ENCODE measurements around the gene CTNND2.

Gene CTNND2

DNA sequence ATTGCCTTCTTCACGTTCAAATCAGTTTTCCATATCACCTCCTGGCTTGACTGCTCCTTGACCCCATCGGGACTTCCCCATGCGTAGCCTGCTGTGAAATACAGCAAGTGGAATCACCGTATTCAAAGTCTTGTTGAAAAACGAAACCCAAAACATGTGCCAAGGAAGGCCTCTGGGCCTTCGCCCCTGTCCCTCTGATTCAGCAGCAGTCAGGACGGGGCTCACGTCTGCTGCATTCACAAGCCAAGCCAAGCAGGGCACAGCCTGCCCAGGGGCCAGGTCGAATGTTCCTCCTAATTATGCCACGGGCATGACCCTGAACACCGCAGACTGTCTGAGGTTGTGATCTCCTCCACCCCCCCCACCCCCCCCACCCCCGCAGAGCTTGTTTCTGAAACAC lies 960 bp upstream of the CTNND2 start:
- peak overlapping the region; percentile 29; the same call in 1 of the 2 replicates for H3K4me2 ChIP-seq (ENCODE audit: low read length)
- H3K27ac ChIP-seq (ENCODE audit: low read depth, low read length), result no peak overlapping the region
- H3K9me2 ChIP-seq (replicated peaks; ENCODE audit: control insufficient read depth, low read length), result no peaks in the 10 kb centered on the region
- no peaks in the 10 kb centered on the region for H3K36me3 ChIP-seq (ENCODE audit: control insufficient read depth, low read length)
- no peaks in the 10 kb centered on the region for H4K20me1 ChIP-seq (ENCODE audit: control insufficient read depth, insufficient read depth, low read depth, low read length)
- H3F3A ChIP-seq (ENCODE audit: control insufficient read depth, insufficient read depth), result no peaks in the 10 kb centered on the region
- H3K4me1 ChIP-seq (ENCODE audit: control insufficient read depth, low read length), result peaks cover 9% of the 10 kb centered on the region; the same call in 1 of the 2 replicates
- TF ChIP-seq, protein P1, sequence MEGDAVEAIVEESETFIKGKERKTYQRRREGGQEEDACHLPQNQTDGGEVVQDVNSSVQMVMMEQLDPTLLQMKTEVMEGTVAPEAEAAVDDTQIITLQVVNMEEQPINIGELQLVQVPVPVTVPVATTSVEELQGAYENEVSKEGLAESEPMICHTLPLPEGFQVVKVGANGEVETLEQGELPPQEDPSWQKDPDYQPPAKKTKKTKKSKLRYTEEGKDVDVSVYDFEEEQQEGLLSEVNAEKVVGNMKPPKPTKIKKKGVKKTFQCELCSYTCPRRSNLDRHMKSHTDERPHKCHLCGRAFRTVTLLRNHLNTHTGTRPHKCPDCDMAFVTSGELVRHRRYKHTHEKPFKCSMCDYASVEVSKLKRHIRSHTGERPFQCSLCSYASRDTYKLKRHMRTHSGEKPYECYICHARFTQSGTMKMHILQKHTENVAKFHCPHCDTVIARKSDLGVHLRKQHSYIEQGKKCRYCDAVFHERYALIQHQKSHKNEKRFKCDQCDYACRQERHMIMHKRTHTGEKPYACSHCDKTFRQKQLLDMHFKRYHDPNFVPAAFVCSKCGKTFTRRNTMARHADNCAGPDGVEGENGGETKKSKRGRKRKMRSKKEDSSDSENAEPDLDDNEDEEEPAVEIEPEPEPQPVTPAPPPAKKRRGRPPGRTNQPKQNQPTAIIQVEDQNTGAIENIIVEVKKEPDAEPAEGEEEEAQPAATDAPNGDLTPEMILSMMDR (IDR thresholded peaks at IDR 0.05; ENCODE audit: low read depth, low read length, poor library complexity, severe bottlenecking), result no peak
- no peak for TF ChIP-seq EZH2phosphoT487 (IDR thresholded peaks at IDR 0.05; ENCODE audit: borderline replicate concordance, low read length)
- peaks cover 8% of the 10 kb centered on the region; the same call in 1 of the 2 replicates for H3K79me2 ChIP-seq (ENCODE audit: control insufficient read depth, low read length)
- no peak overlapping the region; the same call in 1 of the 2 replicates for H3K4me3 ChIP-seq (ENCODE audit: low read length)
- no peaks in the 10 kb centered on the region for H3K27me3 ChIP-seq (ENCODE audit: control insufficient read depth, low read length)
- no peaks in the 10 kb centered on the region for H3K9me3 ChIP-seq (ENCODE audit: control insufficient read depth, insufficient read depth, low read length)

DNA sequence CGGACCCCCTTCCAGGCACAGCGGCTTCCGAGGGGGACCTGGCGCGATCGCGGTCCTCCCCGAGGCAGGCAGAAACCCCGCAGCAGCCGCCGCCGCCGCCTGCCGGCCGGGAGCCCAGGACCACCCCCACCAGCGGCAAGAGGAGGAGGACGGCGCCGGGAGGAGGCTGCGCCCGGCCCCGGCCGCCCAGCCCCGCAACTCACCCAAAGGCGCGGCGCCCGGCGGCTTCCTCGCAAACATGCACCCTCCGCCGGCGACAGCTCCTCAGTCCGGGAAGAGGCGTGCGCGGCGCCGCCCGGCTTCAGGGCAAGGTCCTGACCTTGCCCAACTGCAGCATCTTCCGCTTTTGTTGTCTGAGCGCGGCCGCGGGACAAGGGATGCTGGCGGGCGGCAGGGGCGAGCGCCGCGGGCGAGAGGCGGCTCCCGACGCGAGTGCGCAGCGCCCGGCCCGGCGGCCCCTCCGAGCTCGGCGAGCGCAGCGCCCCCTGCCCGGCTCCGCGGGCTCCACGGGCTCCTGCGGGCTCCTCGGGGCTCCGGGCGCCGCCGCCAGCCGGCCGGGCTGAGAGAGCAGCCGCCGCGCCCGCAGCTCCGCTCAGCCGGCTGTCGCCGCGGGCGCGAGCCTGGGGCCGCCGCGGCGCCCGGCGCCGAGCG lies 507 bp downstream of the CTNND2 start:
- no peaks in the 10 kb centered on the region for H3K27me3 ChIP-seq (ENCODE audit: control insufficient read depth, low read length)
- no peaks in the 10 kb centered on the region for H4K20me1 ChIP-seq (ENCODE audit: control insufficient read depth, insufficient read depth, low read depth, low read length)
- no peaks in the 10 kb centered on the region for H3F3A ChIP-seq (ENCODE audit: control insufficient read depth, insufficient read depth)
- peak overlapping the region; percentile 74 for H3K4me3 ChIP-seq (ENCODE audit: low read length)
- no peaks in the 10 kb centered on the region for H3K9me3 ChIP-seq (ENCODE audit: control insufficient read depth, insufficient read depth, low read length)
- peak overlapping the region; percentile 27; the same call in 1 of the 2 replicates for H3K27ac ChIP-seq (ENCODE audit: low read depth, low read length)
- H3K4me1 ChIP-seq (ENCODE audit: control insufficient read depth, low read length), result peaks cover 9% of the 10 kb centered on the region; the same call in 1 of the 2 replicates
- H3K9me2 ChIP-seq (replicated peaks; ENCODE audit: control insufficient read depth, low read length), result no peaks in the 10 kb centered on the region
- peak overlapping the region; percentile 54 for H3K4me2 ChIP-seq (ENCODE audit: low read length)
- peaks cover 8% of the 10 kb centered on the region; the same call in 1 of the 2 replicates for H3K79me2 ChIP-seq (ENCODE audit: control insufficient read depth, low read length)
- H3K36me3 ChIP-seq (ENCODE audit: control insufficient read depth, low read length), result no peaks in the 10 kb centered on the region
- TF ChIP-seq, protein P1 (IDR thresholded peaks at IDR 0.05; ENCODE audit: low read depth, low read length, poor library complexity, severe bottlenecking), result no peak
- no peak for TF ChIP-seq EZH2phosphoT487 (IDR thresholded peaks at IDR 0.05; ENCODE audit: borderline replicate concordance, low read length)

DNA sequence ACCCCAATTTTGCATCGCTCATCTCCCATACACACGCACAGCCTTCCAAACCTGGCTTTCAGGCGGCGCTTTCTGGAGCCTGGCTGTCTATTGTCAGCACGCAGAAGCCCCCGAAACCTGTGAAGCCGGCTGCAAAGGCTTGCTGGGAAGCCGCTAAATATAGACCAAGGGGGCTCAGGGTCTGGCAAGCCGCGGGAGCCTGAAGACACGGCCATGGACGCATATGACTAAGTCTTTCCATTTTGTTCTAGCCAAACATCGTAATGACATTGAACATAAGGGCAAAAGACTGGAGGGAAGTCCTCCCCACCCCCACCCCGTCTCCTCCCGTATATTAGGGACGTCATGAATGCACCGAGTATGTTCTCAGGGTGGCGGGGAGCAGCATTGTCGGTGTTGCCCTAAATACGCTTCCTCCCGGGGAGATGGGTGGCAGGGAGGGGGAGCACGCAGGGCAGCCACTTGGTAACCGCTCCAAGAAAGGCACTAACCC lies 1.1 kb downstream of the CTNND2 start:
- peak overlapping the region; percentile 54 for H3K4me2 ChIP-seq (ENCODE audit: low read length)
- H3F3A ChIP-seq (ENCODE audit: control insufficient read depth, insufficient read depth), result no peaks in the 10 kb centered on the region

More for the DNA sequence above, 1.1 kb downstream of the CTNND2 start:
- Histone ChIP-seq H3K4me3 (ENCODE audit: low read length) (peak overlapping the region; percentile 74), H4K20me1 (ENCODE audit: control insufficient read depth, insufficient read depth, low read depth, low read length) (no peaks in the 10 kb centered on the region), H3K9me2 (replicated peaks; ENCODE audit: control insufficient read depth, low read length) (no peaks in the 10 kb centered on the region), H3K27me3 (ENCODE audit: control insufficient read depth, low read length) (no peaks in the 10 kb centered on the region), H3K79me2 (ENCODE audit: control insufficient read depth, low read length) (peaks cover 8% of the 10 kb centered on the region; the same call in 1 of the 2 replicates), H3K36me3 (ENCODE audit: control insufficient read depth, low read length) (no peaks in the 10 kb centered on the region), H3K9me3 (ENCODE audit: control insufficient read depth, insufficient read depth, low read length) (no peaks in the 10 kb centered on the region), H3K4me1 (ENCODE audit: control insufficient read depth, low read length) (peaks cover 9% of the 10 kb centered on the region; the same call in 1 of the 2 replicates), H3K27ac (ENCODE audit: low read depth, low read length) (peak overlapping the region; percentile 27; the same call in 1 of the 2 replicates)
- TF ChIP-seq, protein P1 (IDR thresholded peaks at IDR 0.05; ENCODE audit: low read depth, low read length, poor library complexity, severe bottlenecking), result no peak
- no peak for TF ChIP-seq EZH2phosphoT487 (IDR thresholded peaks at IDR 0.05; ENCODE audit: borderline replicate concordance, low read length)

All from DOHH2 (cell line).